NCI-H524 treated with DMSO at 0.1 percent for 48 hours (cell line): Measurements from ENCODE around the gene SORBS1.

Experiments
- DNase-seq: peaks from one replicate; lab custom pipeline; 2025; lab: John Stamatoyannopoulos, UW

Gene SORBS1

GRCh38 chr10:95408983-95409873 lies 151.9 kb downstream of the SORBS1 start:
- DNase-seq = no peak

- DNase-seq = no peak
These were observed 152.8 kb downstream of the SORBS1 start for GRCh38 chr10:95408148-95408960.

- no peak for DNase-seq
These were observed 153.6 kb downstream of the SORBS1 start for GRCh38 chr10:95407546-95407945.

GRCh38 chr10:95406651-95407280 lies 154.4 kb downstream of the SORBS1 start:
- no peak for DNase-seq

- no peak for DNase-seq
These were observed 155.5 kb downstream of the SORBS1 start for GRCh38 chr10:95405655-95406054.

GRCh38 chr10:95404864-95405263 lies 156.3 kb downstream of the SORBS1 start:
- no peak for DNase-seq

GRCh38 chr10:95404462-95404858 lies 156.7 kb downstream of the SORBS1 start:
- DNase-seq = no peak

- DNase-seq = no peak
These were observed 157.3 kb downstream of the SORBS1 start for GRCh38 chr10:95403700-95404461.

GRCh38 chr10:95401704-95402469 lies 159.3 kb downstream of the SORBS1 start:
- DNase-seq = no peak

GRCh38 chr10:95400787-95401186 lies 160.4 kb downstream of the SORBS1 start:
- DNase-seq = no peak

- no peak for DNase-seq
These were observed 162.0 kb downstream of the SORBS1 start for GRCh38 chr10:95399183-95399582.

GRCh38 chr10:95397747-95398146 lies 163.4 kb downstream of the SORBS1 start:
- DNase-seq = no peak

- DNase-seq = no peak
These were observed 165.2 kb downstream of the SORBS1 start for GRCh38 chr10:95395947-95396449.

- DNase-seq = no peak
These were observed 166.8 kb downstream of the SORBS1 start for GRCh38 chr10:95394161-95394880.

- no peak for DNase-seq
These were observed 168.4 kb downstream of the SORBS1 start for GRCh38 chr10:95392681-95393164.

- DNase-seq = no peak
These were observed 169.0 kb downstream of the SORBS1 start for GRCh38 chr10:95392217-95392584.

- DNase-seq = no peak
These were observed 169.5 kb downstream of the SORBS1 start for GRCh38 chr10:95391581-95392216.

GRCh38 chr10:95391164-95391563 lies 170.0 kb downstream of the SORBS1 start:
- no peak for DNase-seq

GRCh38 chr10:95389982-95390381 lies 171.2 kb downstream of the SORBS1 start:
- DNase-seq = no peak

GRCh38 chr10:95389176-95389575 lies 172.0 kb downstream of the SORBS1 start:
- DNase-seq = no peak
